ENCODE results near the gene CACNA1B.

DNA sequence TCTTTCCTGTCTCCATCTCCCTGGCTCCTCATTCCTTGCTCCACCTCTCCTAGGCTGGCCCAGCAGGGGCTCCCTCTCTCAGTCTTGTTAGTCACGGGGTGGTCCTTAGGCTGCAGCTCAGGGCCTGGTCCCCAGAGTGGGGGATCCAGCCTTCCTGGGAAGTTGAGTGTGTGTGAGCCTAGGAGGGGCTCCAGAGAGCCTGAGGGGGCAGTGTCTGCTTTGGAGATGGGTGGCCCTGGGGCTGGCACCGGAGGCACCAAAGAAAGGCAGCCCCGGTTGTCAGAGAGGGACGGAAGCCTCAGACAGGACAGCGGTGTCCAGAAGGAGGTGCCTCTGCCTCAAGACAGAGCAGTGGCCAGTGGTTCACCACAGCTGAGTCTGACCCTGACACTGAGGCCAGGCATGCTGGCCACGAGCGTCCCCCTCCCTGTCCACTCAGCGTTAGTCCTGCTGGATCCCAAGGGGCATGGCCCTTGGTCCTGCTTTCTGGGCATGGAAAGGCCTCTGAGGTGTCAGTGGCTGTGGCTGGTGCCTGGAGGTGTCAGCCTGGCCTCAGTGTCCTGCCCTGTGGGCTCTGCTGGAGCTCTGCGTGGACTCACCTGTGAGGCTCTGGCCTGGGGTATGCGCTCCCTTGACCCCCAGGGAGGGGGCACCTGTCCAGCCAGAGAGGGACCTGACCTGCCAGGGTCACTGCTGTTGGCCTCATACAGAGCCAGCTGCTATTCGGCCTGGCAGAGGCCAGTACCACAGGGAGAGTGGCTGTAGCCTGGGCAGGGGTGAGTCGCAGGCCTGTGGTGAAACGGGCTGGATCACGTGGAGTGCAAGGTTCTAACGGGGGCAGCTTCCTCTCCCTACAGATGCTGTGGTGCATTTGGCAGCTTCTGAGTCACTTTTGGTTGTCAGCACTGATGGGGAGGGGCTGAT lies 130.6 kb downstream of the CACNA1B start:
- TF ChIP-seq POLR2A (IDR thresholded peaks at IDR 0.05) (no peak), EP300 (IDR thresholded peaks at IDR 0.05) (no peak)
- TF ChIP-seq, protein P1, sequence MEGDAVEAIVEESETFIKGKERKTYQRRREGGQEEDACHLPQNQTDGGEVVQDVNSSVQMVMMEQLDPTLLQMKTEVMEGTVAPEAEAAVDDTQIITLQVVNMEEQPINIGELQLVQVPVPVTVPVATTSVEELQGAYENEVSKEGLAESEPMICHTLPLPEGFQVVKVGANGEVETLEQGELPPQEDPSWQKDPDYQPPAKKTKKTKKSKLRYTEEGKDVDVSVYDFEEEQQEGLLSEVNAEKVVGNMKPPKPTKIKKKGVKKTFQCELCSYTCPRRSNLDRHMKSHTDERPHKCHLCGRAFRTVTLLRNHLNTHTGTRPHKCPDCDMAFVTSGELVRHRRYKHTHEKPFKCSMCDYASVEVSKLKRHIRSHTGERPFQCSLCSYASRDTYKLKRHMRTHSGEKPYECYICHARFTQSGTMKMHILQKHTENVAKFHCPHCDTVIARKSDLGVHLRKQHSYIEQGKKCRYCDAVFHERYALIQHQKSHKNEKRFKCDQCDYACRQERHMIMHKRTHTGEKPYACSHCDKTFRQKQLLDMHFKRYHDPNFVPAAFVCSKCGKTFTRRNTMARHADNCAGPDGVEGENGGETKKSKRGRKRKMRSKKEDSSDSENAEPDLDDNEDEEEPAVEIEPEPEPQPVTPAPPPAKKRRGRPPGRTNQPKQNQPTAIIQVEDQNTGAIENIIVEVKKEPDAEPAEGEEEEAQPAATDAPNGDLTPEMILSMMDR (IDR thresholded peaks at IDR 0.05): no peak
